Measurements from ENCODE around the gene HTRA2.

The HTRA2 gene

DNA sequence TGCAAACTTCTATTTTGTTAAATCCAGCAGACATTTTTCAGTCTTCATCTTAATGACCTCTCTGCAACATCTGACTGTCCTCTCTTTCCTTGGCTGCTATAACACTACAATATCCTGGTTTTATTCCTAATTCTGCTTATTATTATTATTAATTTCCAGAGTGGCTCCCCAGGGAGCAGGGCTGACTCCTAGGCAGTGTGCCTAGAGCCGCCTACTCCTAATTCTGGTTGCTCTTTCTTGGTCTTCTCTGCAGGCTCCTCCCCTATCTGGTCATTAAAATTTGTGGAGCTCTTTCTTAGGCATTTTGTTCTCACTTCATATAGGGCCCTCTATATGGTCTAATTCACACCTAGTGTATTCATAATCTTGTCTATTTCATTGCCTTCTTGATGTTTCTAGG is 13.2 kb downstream of the HTRA2 start:
- TF ChIP-seq, protein P1, sequence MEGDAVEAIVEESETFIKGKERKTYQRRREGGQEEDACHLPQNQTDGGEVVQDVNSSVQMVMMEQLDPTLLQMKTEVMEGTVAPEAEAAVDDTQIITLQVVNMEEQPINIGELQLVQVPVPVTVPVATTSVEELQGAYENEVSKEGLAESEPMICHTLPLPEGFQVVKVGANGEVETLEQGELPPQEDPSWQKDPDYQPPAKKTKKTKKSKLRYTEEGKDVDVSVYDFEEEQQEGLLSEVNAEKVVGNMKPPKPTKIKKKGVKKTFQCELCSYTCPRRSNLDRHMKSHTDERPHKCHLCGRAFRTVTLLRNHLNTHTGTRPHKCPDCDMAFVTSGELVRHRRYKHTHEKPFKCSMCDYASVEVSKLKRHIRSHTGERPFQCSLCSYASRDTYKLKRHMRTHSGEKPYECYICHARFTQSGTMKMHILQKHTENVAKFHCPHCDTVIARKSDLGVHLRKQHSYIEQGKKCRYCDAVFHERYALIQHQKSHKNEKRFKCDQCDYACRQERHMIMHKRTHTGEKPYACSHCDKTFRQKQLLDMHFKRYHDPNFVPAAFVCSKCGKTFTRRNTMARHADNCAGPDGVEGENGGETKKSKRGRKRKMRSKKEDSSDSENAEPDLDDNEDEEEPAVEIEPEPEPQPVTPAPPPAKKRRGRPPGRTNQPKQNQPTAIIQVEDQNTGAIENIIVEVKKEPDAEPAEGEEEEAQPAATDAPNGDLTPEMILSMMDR (IDR thresholded peaks at IDR 0.05; ENCODE audit: insufficient read depth, low read length, missing control alignments): no peak
- ChIA-PET POLR2A (interaction anchor here (0.7 kb wide), 1 partner anchor 13 kb away, joined by 4 read pairs; no protein-coding TSS in a partner anchor), CTCF (interaction anchor here (0.6 to 1.2 kb wide), 4 partner anchors 10 to 44 kb away, joined by 3 to 7 read pairs (median 4); partner anchors contain the start of gene LOXL3)
- H3K4me3 ChIP-seq (ENCODE audit: low read depth, low read length): no peak overlapping the region
- no peak for DNase-seq (ENCODE audit: low read depth, low spot score)

DNA sequence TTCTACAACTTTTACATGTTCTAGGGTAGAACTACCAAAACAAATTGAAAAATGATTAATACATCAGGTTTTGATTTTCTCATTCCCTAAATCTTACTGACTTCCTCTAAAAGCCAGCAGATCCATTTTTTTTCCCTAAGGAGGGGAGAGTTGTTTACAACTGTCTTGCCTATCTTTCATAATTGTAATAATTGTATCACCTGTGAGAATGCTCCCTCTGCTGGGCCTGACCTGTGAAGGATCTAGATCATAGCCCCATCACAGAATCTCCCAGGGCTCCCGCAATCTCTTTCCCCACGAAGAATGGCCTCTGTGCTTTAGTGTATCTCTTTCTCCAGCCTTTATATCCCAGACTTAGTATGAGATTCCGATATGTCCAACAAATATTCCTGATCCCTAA is 14.9 kb downstream of the HTRA2 start:
- CTCF ChIA-PET: interaction anchor here (1.3 to 1.9 kb wide), 4 partner anchors 13 to 44 kb away, joined by 3 to 7 read pairs (median 5); no protein-coding TSS in a partner anchor
- POLR2A ChIA-PET: no interaction called here
- TF ChIP-seq, protein P1 (IDR thresholded peaks at IDR 0.05; ENCODE audit: insufficient read depth, low read length, missing control alignments): no peak
- H3K4me3 ChIP-seq (ENCODE audit: low read depth, low read length): no peak overlapping the region
- no peak for DNase-seq (ENCODE audit: low read depth, low spot score)

DNA sequence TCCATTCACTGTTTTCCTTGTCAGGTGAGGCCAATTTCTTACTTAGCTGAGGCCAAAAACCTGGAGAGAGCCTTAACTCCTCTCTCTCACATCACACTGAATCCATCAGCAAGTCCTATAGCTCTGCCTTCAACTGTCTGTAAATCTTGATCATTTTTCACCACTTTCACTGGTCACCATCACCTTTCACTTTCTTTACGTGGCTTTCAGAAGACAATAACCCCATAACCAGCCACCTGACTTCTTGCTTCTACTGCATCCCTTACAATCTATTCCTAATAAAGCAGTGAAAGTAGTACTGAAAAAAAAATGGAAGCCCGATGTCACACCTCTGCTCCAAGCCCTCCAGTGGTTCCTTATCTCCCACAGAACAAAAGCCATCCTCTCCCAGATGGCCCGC is 16.3 kb downstream of the HTRA2 start:
- no peak for DNase-seq (ENCODE audit: low read depth, low spot score)
- TF ChIP-seq, protein P1 (IDR thresholded peaks at IDR 0.05; ENCODE audit: insufficient read depth, low read length, missing control alignments): no peak
- H3K4me3 ChIP-seq (ENCODE audit: low read depth, low read length): no peak overlapping the region
- CTCF ChIA-PET: interaction anchor here (1.1 to 1.9 kb wide), 4 partner anchors 12 to 43 kb away, joined by 4 to 7 read pairs (median 5); no protein-coding TSS in a partner anchor
- POLR2A ChIA-PET: interaction anchor here (0.7 kb wide), 1 partner anchor 38 kb away, joined by 3 read pairs; no protein-coding TSS in a partner anchor

DNA sequence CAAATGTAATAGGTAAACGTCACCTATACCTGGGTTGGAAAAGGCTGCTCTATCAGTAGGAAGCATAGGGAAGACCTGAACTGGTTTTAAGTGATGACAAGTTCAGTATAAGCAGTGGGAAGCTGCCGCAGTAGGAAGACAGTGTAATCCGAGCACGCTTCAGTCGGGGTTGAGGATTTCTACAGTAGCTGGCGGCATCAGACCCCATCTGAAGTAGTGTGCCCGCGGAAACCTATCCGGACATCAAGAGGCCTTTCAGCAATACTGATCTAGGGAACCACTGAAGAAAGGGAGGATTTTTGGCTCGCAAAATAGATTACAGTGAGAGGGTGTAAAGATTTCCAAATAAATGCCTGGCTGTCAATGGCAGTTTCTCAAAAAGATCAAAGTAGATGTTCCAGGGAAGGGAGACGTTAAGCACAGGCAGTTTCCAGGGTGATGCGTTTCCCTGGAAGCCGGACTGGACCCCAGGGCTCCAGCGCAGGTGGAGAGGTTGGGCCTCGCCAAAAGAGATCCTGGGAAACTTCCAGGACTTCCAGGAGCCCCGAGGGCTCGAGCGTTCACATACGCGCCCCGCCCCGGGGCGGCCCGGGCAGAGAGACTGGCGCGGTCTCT is 18.7 kb downstream of the HTRA2 start:
- TF ChIP-seq, protein P1 (IDR thresholded peaks at IDR 0.05; ENCODE audit: insufficient read depth, low read length, missing control alignments): no peak
- POLR2A ChIA-PET: interaction anchor here (0.5 kb wide), 1 partner anchor 90 kb away, joined by 3 read pairs; the partner anchor contains the start of gene WBP1
- no peak for DNase-seq (ENCODE audit: low read depth, low spot score)
- CTCF ChIA-PET: interaction anchor here (1.0 to 4.9 kb wide), 2 partner anchors 13 to 39 kb away, joined by 4 to 43 read pairs; no protein-coding TSS in a partner anchor
- H3K4me3 ChIP-seq (ENCODE audit: low read depth, low read length): peak overlapping the region; percentile 57

DNA sequence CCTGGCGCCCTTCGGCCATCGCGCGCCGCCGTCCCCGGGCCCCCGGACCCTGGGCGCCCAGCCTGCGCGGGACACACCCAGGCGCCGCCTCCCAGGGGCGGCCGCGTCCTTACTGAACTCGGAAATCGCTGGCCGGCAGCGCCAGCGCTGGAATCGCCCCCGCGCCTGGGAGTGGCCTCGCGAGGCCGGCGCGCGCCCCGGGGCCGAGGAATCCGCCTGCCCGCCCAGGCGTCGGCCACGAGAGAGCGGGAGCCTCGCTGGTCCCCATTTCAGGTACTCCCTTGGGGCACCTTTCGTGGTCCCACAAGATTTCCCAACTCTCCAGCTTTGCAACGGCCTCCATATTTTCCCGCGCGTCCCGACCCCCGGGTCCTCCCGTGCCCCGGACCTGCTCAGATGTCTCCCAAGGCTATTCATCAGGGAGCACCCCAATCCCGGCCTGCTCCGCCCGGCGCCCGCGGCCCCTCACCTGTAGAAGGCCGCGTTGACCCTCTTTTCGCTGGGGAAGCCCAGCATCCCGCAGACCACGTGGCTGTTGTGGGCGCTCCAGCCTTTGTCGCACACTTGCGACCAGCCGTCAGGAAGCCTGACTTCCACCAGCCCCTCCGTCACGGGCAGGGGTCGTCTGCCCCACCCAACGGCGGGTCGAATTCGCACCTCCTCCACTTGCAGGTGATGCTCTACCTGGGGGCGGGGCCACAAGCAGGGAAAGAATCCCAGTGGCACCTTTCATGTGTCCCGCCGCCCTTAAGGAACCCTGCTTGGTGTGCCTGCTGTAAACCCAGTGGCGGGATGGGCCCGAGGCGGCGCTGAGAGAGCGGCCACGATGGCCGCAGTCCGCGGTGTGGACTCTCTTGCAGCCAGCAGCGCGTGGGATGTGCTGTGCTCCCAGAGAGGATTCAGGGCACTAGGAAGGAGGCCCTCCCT is 19.4 kb downstream of the HTRA2 start:
- H3K4me3 ChIP-seq (ENCODE audit: low read depth, low read length): peak overlapping the region; percentile 57
- ChIA-PET POLR2A (interaction anchor here (0.5 to 1.8 kb wide), 3 partner anchors 28 to 91 kb away, joined by 3 to 7 read pairs (median 3); partner anchors contain the start of gene WBP1), CTCF (interaction anchor here (4.9 kb wide), 1 partner anchor 38 kb away, joined by 43 read pairs; no protein-coding TSS in a partner anchor)
- no peak for DNase-seq (ENCODE audit: low read depth, low spot score)
- TF ChIP-seq, protein P1 (IDR thresholded peaks at IDR 0.05; ENCODE audit: insufficient read depth, low read length, missing control alignments): no peak

Data from AG04449 (cell line).